Activated CD8-positive, alpha-beta T cell treated with anti-CD3 and anti-CD28 coated beads, Interleukin-2, amount 10 ng/mL, durations not matched to agents 7 days and 5 days (primary cell): ENCODE measurements around the gene ITGAE. TPM values are rescaled to one million over a fixed set of nuclear protein-coding genes. Genes with fewer than 3 reads are reported as not detected.
"Not testable (repeated sequence)": the region's sequence is repeated elsewhere in the genome, so short reads cannot be mapped to it uniquely, and the experiment has no call there.

ENCODE experiments used
- ATAC-seq: fragments of 150-1000 bp; cut with Tn5 transposase; one replicate; pipeline ENCODE4 v1.10.0; 2021; ENCODE audit warnings: moderate library complexity
- CTCF ChIA-PET: fragments of 350-600 bp; sonication (Branson Sonifier 250); formaldehyde crosslinking; loops from one replicate; lab custom pipeline; 2021; ENCODE audit warnings: antibody characterized with exemption; lab: Charles Lee
- POLR2A ChIA-PET: fragments of 350-600 bp; sonication (Branson Sonifier 250); formaldehyde crosslinking; loops from one replicate; lab custom pipeline; 2021; ENCODE audit warnings: antibody characterized with exemption; lab: Charles Lee
- DNase-seq: peaks from one replicate; pipeline ENCODE4 v3.0.0-alpha.2; 2020
- H3K27ac Mint-ChIP-seq: one replicate; pipeline ENCODE4 v1.8.0; 2021; ENCODE audit warnings: mild to moderate bottlenecking, mixed read lengths
- H3K27me3 Mint-ChIP-seq: one replicate; pipeline ENCODE4 v1.8.0; 2021; ENCODE audit warnings: low read depth, mixed read lengths
- H3K36me3 Mint-ChIP-seq: one replicate; pipeline ENCODE4 v1.8.0; 2021; ENCODE audit warnings: low read depth, mixed read lengths
- H3K4me1 Mint-ChIP-seq: one replicate; pipeline ENCODE4 v1.8.0; 2021; ENCODE audit warnings: low read depth, mixed read lengths
- H3K4me3 Mint-ChIP-seq: one replicate; pipeline ENCODE4 v1.8.0; 2021; ENCODE audit warnings: mild to moderate bottlenecking, mixed read lengths
- H3K9me3 Mint-ChIP-seq: one replicate; pipeline ENCODE4 v1.8.0; 2022; ENCODE audit warnings: mixed read lengths; ENCODE audit not compliant: insufficient read depth
- total RNA-seq, 2 experiments: library from RNA; stranded (reverse); gene quantifications; one replicate each; pipeline ENCODE4 v1.2.3, GENCODE V29; 2021

ITGAE gene
- total RNA-seq, 2 experiments from 2014 or later, result 22.9 to 23.2 TPM

GRCh38 chr17:3794152-3794551 lies 6.8 kb downstream of the ITGAE start:
- H3K27me3 Mint-ChIP-seq, CTCF ChIA-PET, H3K36me3 Mint-ChIP-seq, ATAC-seq, POLR2A ChIA-PET, H3K4me3 Mint-ChIP-seq, DNase-seq, H3K9me3 Mint-ChIP-seq, H3K27ac Mint-ChIP-seq: not testable (repeated sequence)
- H3K4me1 Mint-ChIP-seq, result peaks cover 84% of the 10 kb centered on the region

GRCh38 chr17:3793258-3793657 lies 7.7 kb downstream of the ITGAE start:
- CTCF ChIA-PET, result interaction anchor here (1.5 to 2.6 kb wide), 2 partner anchors 28 to 55 kb away, joined by 4 to 18 read pairs; no protein-coding TSS in a partner anchor

GRCh38 chr17:3792481-3792880 lies 8.5 kb downstream of the ITGAE start:
- H3K27ac Mint-ChIP-seq, result no peak overlapping the region
- no peak for ATAC-seq
- H3K36me3 Mint-ChIP-seq, result peaks cover 5% of the 10 kb centered on the region
- peaks cover 81% of the 10 kb centered on the region for H3K4me1 Mint-ChIP-seq
- no peak overlapping the region for H3K4me3 Mint-ChIP-seq
- no peak for DNase-seq
- no peaks in the 10 kb centered on the region for H3K9me3 Mint-ChIP-seq
- H3K27me3 Mint-ChIP-seq, result peaks cover 2% of the 10 kb centered on the region
- ChIA-PET CTCF (interaction anchor here (1.1 to 2.6 kb wide), 4 partner anchors 11 to 110 kb away, joined by 3 to 18 read pairs (median 4); no protein-coding TSS in a partner anchor), POLR2A (interaction anchor here (0.7 kb wide), 1 partner anchor 245 kb away, joined by 3 read pairs; no protein-coding TSS in a partner anchor)

More at GRCh38 chr17:3793258-3793657, 7.7 kb downstream of the ITGAE start:
- H3K9me3 Mint-ChIP-seq, POLR2A ChIA-PET, H3K4me3 Mint-ChIP-seq, H3K27me3 Mint-ChIP-seq, DNase-seq, H3K27ac Mint-ChIP-seq, H3K36me3 Mint-ChIP-seq, ATAC-seq: not testable (repeated sequence)
- H3K4me1 Mint-ChIP-seq, result peaks cover 80% of the 10 kb centered on the region

- Mint-ChIP-seq H3K4me1 (peaks cover 66% of the 10 kb centered on the region), H3K4me3 (peak overlapping the region; percentile 16), H3K9me3 (no peaks in the 10 kb centered on the region), H3K27me3 (peaks cover 3% of the 10 kb centered on the region), H3K36me3 (peaks cover 6% of the 10 kb centered on the region), H3K27ac (peak overlapping the region; percentile 51)
- DNase-seq (peak; percentile 57), ATAC-seq (peak; percentile 68)
- ChIA-PET CTCF (interaction anchor here (1.6 kb wide), 1 partner anchor 40 kb away, joined by 5 read pairs; no protein-coding TSS in a partner anchor), POLR2A (interaction anchor here (0.9 kb wide), 1 partner anchor 22 kb away, joined by 3 read pairs; no protein-coding TSS in a partner anchor)
Observed at GRCh38 chr17:3788200-3788599, 12.8 kb downstream of the ITGAE start.

- peaks cover 46% of the 10 kb centered on the region for H3K4me1 Mint-ChIP-seq
- H3K27me3 Mint-ChIP-seq, ATAC-seq, DNase-seq, POLR2A ChIA-PET, H3K4me3 Mint-ChIP-seq, H3K36me3 Mint-ChIP-seq, CTCF ChIA-PET, H3K9me3 Mint-ChIP-seq, H3K27ac Mint-ChIP-seq: not testable (repeated sequence)
Observed at GRCh38 chr17:3785323-3785722, 15.7 kb downstream of the ITGAE start.

- ChIA-PET CTCF (interaction anchor here (1.2 to 4.3 kb wide), 2 partner anchors 45 to 63 kb away, joined by 3 to 12 read pairs; partner anchors contain the start of gene NCBP3), POLR2A (no interaction called here)
- ATAC-seq, result no peak
- Mint-ChIP-seq H3K27me3 (peaks cover 8% of the 10 kb centered on the region), H3K9me3 (no peaks in the 10 kb centered on the region), H3K36me3 (peaks cover 2% of the 10 kb centered on the region), H3K4me1 (peaks cover 24% of the 10 kb centered on the region), H3K27ac (no peak overlapping the region), H3K4me3 (no peak overlapping the region)
- no peak for DNase-seq
Observed at GRCh38 chr17:3782751-3783150, 18.2 kb downstream of the ITGAE start.

GRCh38 chr17:3780986-3781385 lies 20.0 kb downstream of the ITGAE start:
- H3K4me1 Mint-ChIP-seq, result peaks cover 8% of the 10 kb centered on the region
- CTCF ChIA-PET, result interaction anchor here (0.8 to 4.3 kb wide), 3 partner anchors 11 to 62 kb away, joined by 3 to 12 read pairs (median 4); no protein-coding TSS in a partner anchor

GRCh38 chr17:3777366-3778120 lies 23.4 kb downstream of the ITGAE start:
- H3K36me3 Mint-ChIP-seq, result peaks cover 3% of the 10 kb centered on the region
- CTCF ChIA-PET, result interaction anchor here (1.2 to 1.5 kb wide), 2 partner anchors 40 to 65 kb away, joined by 3 read pairs; no protein-coding TSS in a partner anchor
- no peak overlapping the region for H3K4me3 Mint-ChIP-seq
- peaks cover 4% of the 10 kb centered on the region for H3K4me1 Mint-ChIP-seq
- no peak overlapping the region for H3K27ac Mint-ChIP-seq
- H3K9me3 Mint-ChIP-seq, result no peaks in the 10 kb centered on the region
- no peak for DNase-seq
- no peak for ATAC-seq
- POLR2A ChIA-PET, result no interaction called here
- peaks cover 8% of the 10 kb centered on the region for H3K27me3 Mint-ChIP-seq

More at GRCh38 chr17:3780986-3781385, 20.0 kb downstream of the ITGAE start:
- ATAC-seq, result no peak
- Mint-ChIP-seq H3K9me3 (no peaks in the 10 kb centered on the region), H3K27me3 (peaks cover 8% of the 10 kb centered on the region), H3K4me3 (no peak overlapping the region), H3K36me3 (no peaks in the 10 kb centered on the region), H3K27ac (no peak overlapping the region)
- no peak for DNase-seq
- POLR2A ChIA-PET, result interaction anchor here (0.7 kb wide), 1 partner anchor 48 kb away, joined by 4 read pairs; no protein-coding TSS in a partner anchor

- ChIA-PET CTCF (interaction anchor here (4.0 kb wide), 1 partner anchor 36 kb away, joined by 15 read pairs; no protein-coding TSS in a partner anchor), POLR2A (no interaction called here)
- Mint-ChIP-seq H3K27me3 (peaks cover 8% of the 10 kb centered on the region), H3K4me1 (peaks cover 37% of the 10 kb centered on the region), H3K9me3 (no peaks in the 10 kb centered on the region), H3K4me3 (no peak overlapping the region), H3K36me3 (peaks cover 3% of the 10 kb centered on the region), H3K27ac (no peak overlapping the region)
- ATAC-seq (no peak), DNase-seq (no peak)
Observed at GRCh38 chr17:3773966-3774365, 27.0 kb downstream of the ITGAE start.

- POLR2A ChIA-PET, result no interaction called here
- CTCF ChIA-PET, result interaction anchor here (4.0 kb wide), 1 partner anchor 36 kb away, joined by 15 read pairs; no protein-coding TSS in a partner anchor
- Mint-ChIP-seq H3K4me3 (no peak overlapping the region), H3K27ac (no peak overlapping the region), H3K36me3 (peaks cover 5% of the 10 kb centered on the region), H3K4me1 (peaks cover 42% of the 10 kb centered on the region), H3K27me3 (peaks cover 6% of the 10 kb centered on the region), H3K9me3 (no peaks in the 10 kb centered on the region)
- ATAC-seq (no peak), DNase-seq (no peak)
Observed at GRCh38 chr17:3773511-3773910, 27.5 kb downstream of the ITGAE start.

- Mint-ChIP-seq H3K9me3 (no peaks in the 10 kb centered on the region), H3K27me3 (peaks cover 2% of the 10 kb centered on the region), H3K4me3 (no peak overlapping the region), H3K4me1 (peaks cover 49% of the 10 kb centered on the region), H3K36me3 (peaks cover 8% of the 10 kb centered on the region), H3K27ac (peak overlapping the region; percentile 7)
- ChIA-PET CTCF (interaction anchor here (4.0 kb wide), 1 partner anchor 35 kb away, joined by 15 read pairs; no protein-coding TSS in a partner anchor), POLR2A (no interaction called here)
- ATAC-seq (no peak), DNase-seq (no peak)
Observed at GRCh38 chr17:3772764-3773163, 28.2 kb downstream of the ITGAE start.
